GM12874 (cell line): ENCODE measurements around the gene GPR25.

Source experiments
- TF ChIP-seq, protein P1 (sequence below): IDR thresholded peaks from 2 replicates; pipeline ENCODE4 v1.5.1; 2011; ENCODE audit warnings: low read depth, mild to moderate bottlenecking, control low read depth, low read length, moderate library complexity; ENCODE audit not compliant: insufficient read depth

GPR25 gene

DNA sequence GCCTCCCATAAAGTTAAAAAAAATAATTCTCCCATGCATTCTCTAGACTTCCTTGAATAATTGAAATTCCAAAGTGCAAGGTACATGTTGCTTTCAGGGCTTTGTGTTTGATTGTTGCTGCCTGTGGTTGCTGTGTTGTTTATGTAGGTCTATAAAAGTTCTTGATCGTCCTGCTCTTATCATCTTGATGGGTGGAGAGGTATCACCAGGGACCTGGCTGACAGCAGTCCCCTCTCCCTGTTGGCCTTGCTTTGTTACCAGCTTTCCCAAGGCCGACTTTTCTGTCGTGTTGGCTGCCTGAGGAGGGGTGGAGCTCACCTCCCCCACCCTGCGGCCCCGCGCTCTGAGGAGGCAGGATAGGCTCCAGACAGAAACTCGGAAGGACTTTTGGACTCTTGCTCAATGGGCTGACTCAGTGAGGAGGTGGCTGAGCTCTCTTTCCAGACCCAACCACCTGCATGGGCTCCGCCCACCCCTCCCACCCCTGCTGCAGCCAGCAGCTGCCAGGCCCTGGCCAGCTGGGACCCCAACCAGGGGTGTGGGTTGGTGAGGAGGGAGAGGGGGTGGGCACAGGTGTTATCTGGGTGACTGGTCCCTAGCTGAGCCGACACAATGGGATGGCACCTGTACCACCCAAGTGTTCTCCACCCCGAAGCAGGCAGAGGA lies 23.9 kb downstream of the GPR25 start:
- TF ChIP-seq, protein P1, sequence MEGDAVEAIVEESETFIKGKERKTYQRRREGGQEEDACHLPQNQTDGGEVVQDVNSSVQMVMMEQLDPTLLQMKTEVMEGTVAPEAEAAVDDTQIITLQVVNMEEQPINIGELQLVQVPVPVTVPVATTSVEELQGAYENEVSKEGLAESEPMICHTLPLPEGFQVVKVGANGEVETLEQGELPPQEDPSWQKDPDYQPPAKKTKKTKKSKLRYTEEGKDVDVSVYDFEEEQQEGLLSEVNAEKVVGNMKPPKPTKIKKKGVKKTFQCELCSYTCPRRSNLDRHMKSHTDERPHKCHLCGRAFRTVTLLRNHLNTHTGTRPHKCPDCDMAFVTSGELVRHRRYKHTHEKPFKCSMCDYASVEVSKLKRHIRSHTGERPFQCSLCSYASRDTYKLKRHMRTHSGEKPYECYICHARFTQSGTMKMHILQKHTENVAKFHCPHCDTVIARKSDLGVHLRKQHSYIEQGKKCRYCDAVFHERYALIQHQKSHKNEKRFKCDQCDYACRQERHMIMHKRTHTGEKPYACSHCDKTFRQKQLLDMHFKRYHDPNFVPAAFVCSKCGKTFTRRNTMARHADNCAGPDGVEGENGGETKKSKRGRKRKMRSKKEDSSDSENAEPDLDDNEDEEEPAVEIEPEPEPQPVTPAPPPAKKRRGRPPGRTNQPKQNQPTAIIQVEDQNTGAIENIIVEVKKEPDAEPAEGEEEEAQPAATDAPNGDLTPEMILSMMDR: no peak

DNA sequence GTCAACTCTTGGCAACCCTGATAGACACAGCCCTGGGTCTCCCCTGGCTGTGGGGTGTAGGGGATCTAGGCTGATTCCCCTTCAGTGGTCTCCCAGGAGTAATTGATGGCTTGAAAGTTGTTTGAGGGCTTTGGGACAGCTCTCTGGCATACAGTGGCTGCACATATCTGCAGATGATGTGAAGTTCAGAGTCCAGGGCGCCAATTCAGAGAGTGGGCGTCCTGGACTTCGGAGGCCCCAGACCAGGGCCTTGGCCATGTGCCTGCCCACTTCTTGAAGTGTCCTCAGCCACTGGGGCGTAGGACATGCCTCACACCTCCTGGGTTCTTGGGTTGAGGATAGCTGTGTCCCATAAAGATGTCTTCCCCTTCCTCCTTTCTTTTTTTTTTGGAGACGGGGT lies 24.5 kb downstream of the GPR25 start:
- TF ChIP-seq, protein P1: no peak

DNA sequence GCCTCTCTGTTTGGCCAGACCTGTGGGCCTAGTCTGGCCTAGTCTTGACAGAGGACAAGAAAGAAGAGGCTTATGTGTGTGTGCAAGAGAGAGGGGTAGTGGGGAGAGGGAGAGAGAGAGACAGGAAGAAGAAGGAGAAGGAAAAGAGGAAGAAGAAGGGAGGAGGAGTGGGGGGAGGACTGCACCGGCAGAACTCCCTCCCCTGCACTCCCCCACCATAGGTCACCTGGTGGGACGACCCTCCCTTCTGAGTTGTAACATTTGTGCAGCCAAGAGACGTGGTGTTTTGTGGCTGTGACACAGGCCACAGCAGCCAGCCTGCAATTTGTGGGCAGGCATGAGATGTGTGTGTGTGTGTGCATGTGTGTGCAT lies 26.2 kb downstream of the GPR25 start:
- TF ChIP-seq, protein P1: no peak

DNA sequence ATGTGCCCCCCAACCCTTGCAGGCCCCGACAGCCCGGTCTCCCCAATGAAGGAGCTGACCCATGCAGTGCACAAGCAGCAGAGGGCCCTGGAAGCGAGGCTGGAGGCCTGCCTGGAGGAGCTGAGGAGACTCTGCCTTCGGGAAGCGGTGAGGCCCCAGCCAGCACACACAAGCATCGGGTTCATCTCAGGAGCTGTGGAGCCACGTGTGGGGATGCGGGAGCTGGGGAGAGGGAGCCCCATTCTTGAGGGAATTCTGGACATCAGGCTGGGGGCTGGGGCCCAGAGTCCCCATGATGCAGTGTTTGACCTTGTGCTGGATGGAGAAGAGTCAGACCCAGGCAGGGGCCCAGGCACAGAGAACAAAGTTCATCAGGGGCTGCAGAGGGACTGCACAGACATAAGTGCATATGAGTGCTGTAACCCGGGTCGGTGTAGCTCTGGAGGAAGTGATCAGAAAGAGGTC lies 26.7 kb downstream of the GPR25 start:
- TF ChIP-seq, protein P1: no peak

DNA sequence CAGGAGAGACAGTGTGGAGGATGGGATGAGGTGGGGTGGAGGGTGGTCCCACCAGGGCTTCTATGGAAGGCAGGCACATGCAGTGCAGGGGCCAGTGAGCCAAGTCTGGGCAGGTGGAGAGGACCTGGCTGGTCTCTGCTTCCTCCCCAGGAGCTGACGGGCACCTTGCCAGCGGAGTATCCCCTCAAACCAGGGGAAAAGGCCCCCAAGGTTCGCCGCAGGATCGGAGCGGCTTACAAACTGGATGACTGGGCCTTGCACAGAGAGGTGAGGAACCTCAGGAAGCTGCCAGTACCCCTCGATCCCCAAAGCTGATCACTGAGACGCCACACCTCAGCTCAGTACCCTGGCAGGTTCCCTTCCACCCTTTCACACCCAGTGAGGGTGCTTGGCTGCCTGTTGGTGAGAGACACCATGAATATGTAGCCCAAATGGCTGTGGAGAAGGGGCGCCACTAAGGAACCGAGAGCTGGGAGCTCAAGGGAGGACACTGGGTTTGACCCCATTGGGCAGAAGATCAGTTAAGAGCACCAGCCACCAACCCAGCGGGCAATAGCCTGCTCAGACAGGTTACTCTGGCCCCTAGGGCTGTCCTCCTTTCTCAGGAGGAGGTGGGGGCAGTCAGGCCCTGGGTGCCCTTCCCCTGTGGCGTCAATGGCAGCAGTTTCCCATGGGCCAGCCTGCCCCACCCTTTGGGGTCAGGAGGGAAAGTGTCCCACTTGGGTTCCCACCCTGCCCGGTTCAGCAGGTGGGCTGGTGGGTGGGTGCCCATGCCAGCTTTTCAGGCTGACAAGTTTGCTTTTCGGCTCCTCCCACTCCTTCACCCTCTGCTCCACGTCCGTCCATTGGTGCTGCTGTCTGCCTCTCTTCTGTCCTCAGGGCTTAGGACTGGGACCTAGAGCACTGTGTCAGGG lies 27.4 kb downstream of the GPR25 start:
- TF ChIP-seq, protein P1: no peak

DNA sequence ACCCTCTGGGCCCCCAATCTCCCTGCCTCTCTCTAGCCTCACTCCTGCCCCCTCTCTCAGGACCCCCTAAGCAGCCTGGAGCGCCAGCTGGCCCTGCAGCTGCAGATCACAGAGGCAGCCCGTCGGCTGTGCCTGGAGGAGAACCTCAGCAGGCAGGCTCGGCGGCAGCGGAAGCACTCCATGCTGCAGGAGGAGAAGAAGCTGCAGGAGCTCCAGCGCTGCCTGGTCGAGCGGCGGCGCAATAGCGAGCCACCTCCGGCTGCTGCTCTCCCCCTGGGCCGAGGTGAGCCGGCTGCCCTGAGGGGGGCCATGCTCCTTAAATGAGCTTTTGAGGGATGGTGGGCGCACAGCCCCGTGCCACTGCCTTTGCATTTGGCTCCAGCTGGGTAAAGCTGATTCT lies 28.1 kb downstream of the GPR25 start:
- TF ChIP-seq, protein P1: no peak

DNA sequence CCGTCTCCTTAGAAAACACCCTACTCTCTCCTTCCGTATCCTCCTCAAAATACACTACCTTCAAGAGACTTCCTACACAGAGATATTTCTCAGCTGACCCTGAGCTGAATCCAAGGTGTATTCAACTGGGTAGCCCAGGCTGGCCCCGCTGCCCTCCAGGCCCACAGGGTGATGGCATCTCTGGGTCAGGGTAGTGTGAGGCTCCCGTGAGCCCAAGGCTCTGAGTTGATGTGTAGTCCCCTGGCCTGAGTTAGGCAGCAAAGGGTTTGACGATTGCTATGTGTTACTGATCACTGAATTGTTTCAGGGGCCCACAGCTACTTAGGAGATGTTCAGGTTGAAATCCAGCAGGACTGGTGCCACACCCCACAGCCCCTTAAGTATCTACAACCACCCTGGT lies 28.6 kb downstream of the GPR25 start:
- TF ChIP-seq, protein P1: no peak
